Activated naive CD4-positive, alpha-beta T cell treated with anti-CD3 and anti-CD28 coated beads, Interleukin-2, amount 50 U/mL, for 72 hours (primary cell): ENCODE data around the gene BACH2. TPM values are rescaled to one million over a fixed set of nuclear protein-coding genes. Genes with fewer than 3 reads are reported as not detected.
"Not testable (repeated sequence)": the region's sequence is repeated elsewhere in the genome, so short reads cannot be mapped to it uniquely, and the experiment has no call there.

Source experiments
- ATAC-seq, 2 donors: fragments of 150-1000 bp; cut with Tn5 transposase; 2 replicates each; pipeline ENCODE4 v1.10.0; 2021; ENCODE audit warnings: mild to moderate bottlenecking in 2 of 2, moderate library complexity in 2 of 2
- DNase-seq, 2 donors: peaks; one replicate each; pipeline ENCODE4 v3.0.0; 2021 to 2022; ENCODE audit warnings: low spot score in 2 of 2
- H3K27ac Mint-ChIP-seq, 2 donors: one replicate each; pipeline ENCODE4 v1.8.0; 2022; ENCODE audit warnings: mild to moderate bottlenecking in 2 of 2, mixed read lengths in 2 of 2
- H3K36me3 Mint-ChIP-seq, 2 donors: one replicate each; pipeline ENCODE4 v1.8.0; 2022; ENCODE audit warnings: mixed read lengths in 2 of 2
- H3K9me3 Mint-ChIP-seq, 2 donors: one replicate each; pipeline ENCODE4 v1.8.0; 2022; ENCODE audit warnings: mixed read lengths in 2 of 2
- total RNA-seq, 2 donors: library from RNA; stranded (reverse); gene quantifications; one replicate each; pipeline ENCODE4 v1.2.3, GENCODE V29; 2022

Gene BACH2
- total RNA-seq, 2 donors from 2014 or later, result 48.7 to 90.8 TPM

DNA sequence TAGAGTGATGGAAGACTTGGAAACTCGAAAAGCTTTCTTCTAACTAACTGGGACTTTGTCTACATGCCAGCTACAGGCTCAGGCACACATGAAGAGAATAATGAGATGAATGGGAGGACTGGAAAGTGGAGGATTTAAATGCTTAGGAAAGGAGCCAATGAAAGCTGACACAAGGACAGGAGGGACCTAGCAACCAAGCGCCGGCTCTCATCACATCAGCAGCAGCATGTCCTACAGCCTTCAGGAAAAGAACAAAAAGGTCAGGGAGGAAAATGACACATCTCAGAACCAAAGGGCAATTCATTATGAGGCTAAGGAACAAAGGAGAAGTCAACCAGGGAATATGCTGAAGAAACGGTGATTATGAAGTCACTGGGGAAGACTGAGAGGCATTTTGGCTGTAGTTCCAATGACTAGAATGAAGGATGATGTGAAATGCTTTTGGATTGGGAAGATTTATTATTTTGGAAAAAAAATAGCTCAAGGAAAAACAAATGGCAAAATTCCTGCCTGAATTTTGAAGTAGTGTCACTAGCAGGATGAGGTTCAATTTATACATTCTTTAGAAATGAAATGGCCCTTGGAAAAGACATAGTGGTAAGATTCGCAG is 5.7 kb downstream of the BACH2 start:
- Mint-ChIP-seq H3K36me3 (peaks cover 33 to 43% of the 10 kb centered on the region in 2 donors), H3K9me3 (no peaks in the 10 kb centered on the region), H3K27ac (peak overlapping the region; percentile 23 to 94)
- peak in 1 of 2 donors; percentile 43 for ATAC-seq
- DNase-seq, result no peak

DNA sequence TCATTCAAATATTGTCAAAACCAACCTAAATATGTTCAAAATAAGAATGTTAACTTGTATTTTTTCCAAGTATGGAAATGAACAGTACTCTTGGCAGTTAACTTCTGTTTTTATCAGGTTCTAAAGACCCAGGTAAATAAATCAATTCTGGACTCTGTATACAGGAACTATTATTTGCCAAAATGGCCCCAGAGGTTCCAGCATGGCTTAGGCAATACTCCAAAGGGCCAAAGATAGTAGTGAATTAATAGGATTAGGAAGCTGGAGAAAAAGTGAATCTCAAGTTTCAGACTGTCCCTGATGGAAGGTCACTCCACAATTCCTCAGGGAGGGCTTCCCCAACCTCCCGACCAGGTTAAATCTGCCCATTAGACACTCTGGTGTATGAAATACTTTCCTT is 6.7 kb downstream of the BACH2 start:
- no peaks in the 10 kb centered on the region for H3K9me3 Mint-ChIP-seq
- DNase-seq (no peak), ATAC-seq (no peak)
- peaks cover 33 to 43% of the 10 kb centered on the region in 2 donors for H3K36me3 Mint-ChIP-seq
- peak overlapping the region in 1 of 2 donors; percentile 94 for H3K27ac Mint-ChIP-seq

DNA sequence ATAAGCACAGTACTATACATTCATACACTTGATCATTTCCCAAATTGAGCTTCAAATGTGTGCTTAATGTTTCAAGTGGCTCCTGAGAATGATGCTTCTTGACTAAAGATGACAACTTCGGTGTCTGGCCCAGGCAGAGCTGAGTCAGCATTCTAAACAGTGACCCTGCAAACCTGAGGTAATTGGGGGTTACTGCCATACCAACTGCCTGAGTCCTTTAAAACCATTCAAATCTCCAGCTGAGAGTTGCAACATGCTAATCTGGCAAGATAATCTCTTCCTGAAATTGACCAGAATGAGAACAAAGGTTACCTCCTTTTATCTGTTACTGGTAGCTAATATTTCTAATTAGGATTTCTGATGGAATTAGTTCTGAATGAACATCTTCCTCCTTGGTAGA is 8.2 kb downstream of the BACH2 start:
- ATAC-seq (no peak), DNase-seq (no peak)
- H3K36me3 Mint-ChIP-seq, result peaks cover 27 to 29% of the 10 kb centered on the region in 2 donors
- H3K27ac Mint-ChIP-seq, result peak overlapping the region in 1 of 2 donors; percentile 94
- no peaks in the 10 kb centered on the region for H3K9me3 Mint-ChIP-seq

DNA sequence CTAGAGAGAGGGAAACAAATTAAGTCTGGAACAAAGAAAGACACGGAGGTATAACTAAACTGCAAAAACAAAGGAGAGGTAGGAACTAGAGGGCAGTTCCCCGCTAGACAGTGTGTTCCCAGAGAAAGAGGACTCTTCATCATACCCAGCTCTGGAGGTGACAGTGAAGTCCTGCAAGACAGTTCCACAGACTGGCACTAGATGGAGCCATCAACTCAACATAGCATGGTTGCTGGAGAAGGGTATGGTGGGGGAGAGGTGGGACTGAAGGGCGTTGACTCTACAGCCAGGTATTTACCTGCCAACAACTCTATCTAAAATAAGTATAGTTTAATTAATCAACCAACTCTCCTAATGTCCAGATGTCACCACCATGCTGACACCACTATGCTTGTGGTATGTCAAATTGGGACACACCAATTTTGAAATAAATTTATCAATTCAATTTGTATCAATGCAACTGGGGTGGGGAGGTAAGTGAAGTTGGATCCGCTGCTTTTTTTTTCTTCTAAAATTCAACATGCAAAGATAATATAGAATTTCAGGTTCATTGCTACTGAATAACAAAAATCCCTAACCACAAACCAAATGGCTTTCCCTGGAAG is 9.7 kb downstream of the BACH2 start:
- DNase-seq (peak in 1 of 2 donors; percentile 75), ATAC-seq (peak; percentile 16 to 23)
- H3K27ac Mint-ChIP-seq, result peak overlapping the region; percentile 16 to 95
- H3K36me3 Mint-ChIP-seq, result peaks cover 20 to 38% of the 10 kb centered on the region in 2 donors
- peaks cover 0 to 4% of the 10 kb centered on the region in 2 donors for H3K9me3 Mint-ChIP-seq

DNA sequence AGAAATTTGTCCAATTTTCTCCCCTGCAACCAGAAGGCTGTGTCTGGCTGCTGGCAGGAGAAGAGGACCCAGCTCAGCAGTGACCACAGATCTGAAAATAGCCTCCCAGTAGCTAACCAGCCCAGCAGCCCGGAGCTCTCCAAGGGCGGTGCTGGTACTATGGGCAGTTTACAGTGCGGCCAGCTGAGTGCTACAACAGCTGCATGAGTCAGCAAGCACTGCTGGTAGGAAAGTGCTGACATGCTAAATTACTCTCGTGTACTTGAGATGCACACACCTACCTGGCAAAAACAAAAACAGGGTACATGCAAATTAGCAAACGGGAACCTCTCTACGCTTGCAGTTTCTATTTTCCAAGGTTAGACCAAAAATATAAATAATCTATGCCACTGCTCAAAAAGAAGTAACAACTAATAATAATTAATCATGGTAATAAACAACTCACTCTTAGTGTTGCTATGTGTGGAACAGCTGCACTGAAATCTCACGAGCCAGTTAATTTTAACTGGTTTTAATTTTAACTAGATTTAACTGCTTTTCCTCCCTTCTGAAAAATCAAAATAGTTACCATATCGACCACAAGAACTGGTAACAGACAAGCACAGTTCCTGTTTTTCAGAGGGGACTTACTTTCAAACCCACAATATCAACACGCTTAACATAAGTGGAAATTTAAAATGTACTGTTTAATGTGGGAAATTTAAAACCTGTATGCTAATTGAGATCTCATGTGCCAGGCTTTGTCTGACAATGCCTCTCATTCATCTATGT is 10.8 kb downstream of the BACH2 start:
- peak in 1 of 2 donors; percentile 65 for DNase-seq
- peak overlapping the region; percentile 95 to 96 for H3K27ac Mint-ChIP-seq
- H3K9me3 Mint-ChIP-seq, result peaks cover 0 to 5% of the 10 kb centered on the region in 2 donors
- peak; percentile 31 to 49 for ATAC-seq
- H3K36me3 Mint-ChIP-seq, result peaks cover 14 to 35% of the 10 kb centered on the region in 2 donors

DNA sequence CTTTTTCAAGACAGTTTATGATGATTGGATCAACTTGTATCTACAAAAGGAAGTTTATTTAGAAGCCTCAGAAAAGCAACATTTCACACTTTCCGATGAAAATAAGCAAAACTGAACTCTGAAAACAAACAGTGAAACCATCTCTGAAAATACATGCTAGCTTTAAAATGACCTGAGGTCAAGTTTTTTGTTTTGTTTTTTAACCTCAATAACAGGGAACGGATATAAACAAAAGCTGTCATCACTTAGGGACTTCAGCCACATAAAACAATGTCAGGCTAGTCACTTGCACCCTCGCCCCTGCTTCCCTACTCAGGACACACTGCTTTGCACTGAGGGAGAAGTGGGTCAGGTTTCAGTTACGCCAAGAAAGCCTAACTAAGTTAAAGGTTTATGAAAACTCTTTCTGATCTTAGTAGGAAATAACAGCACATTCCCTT is 11.6 kb downstream of the BACH2 start:
- Mint-ChIP-seq H3K36me3 (peaks cover 7 to 28% of the 10 kb centered on the region in 2 donors), H3K27ac (peak overlapping the region; percentile 95 to 96), H3K9me3 (peaks cover 0 to 5% of the 10 kb centered on the region in 2 donors)
- no peak for DNase-seq
- ATAC-seq, result peak; percentile 17 to 45

DNA sequence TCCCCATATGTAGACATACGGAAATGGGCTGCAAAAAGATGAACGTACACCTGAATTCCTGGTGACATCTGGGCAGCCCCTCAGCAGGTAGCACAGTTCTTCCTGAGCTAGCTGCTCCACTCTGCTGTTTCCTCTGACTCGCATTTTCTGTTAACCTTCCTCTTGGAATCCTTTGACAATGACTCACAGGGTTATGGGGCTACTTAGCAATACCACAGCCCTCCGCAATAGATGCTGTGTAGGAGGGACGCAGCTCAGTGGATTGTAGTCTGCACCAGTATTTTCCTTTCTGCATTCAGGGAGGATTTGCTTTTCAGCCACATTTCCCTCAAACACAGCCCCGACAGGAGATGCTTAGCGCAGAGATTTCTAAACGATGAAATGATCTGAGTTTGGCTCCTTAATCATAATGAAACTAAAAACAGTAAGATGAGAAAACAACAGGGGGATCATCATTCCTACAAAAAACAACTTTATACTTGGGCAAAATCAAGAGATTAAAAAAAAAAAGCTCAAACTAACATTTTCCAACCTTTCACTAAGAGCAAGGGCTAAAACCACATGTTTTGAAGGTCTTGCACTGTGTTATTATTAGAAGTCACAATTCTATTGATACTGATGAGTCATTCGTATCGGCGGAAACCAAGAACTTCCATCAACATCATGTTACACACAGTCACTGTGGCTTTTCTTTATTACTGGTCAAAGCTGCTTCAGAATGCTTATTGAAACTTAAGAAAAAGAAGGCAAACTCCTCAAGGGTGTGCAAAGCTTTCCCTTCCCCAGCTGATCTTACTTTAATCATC is 12.2 kb downstream of the BACH2 start:
- DNase-seq, result peak in 1 of 2 donors; percentile 70
- Mint-ChIP-seq H3K9me3 (peaks cover 0 to 5% of the 10 kb centered on the region in 2 donors), H3K36me3 (peaks cover 7 to 25% of the 10 kb centered on the region in 2 donors), H3K27ac (peak overlapping the region; percentile 95 to 96)
- ATAC-seq, result peak; percentile 76 to 77

DNA sequence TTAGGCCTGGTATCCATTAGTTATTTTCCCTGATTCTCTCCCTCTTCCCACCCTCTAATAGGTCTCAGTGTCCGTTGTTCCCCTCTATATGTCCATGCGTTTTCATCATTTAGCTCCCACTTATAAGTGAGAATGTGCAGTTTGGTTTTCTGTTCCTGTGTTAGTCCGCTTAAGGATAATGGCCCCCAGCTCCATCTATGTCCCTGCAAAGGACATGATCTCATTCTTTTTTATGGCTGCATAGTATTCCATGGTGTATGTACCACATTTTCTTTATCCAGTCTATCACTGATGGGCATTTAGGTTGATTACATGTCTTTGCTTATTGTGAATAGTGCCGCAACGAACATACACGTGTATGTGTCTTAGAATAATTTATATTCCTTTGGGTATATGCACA is 14.4 kb downstream of the BACH2 start:
- H3K36me3 Mint-ChIP-seq, result peaks cover 12 to 19% of the 10 kb centered on the region in 2 donors
- not testable (repeated sequence) for DNase-seq, ATAC-seq, H3K9me3 Mint-ChIP-seq
- peak overlapping the region; percentile 3 to 95 for H3K27ac Mint-ChIP-seq

DNA sequence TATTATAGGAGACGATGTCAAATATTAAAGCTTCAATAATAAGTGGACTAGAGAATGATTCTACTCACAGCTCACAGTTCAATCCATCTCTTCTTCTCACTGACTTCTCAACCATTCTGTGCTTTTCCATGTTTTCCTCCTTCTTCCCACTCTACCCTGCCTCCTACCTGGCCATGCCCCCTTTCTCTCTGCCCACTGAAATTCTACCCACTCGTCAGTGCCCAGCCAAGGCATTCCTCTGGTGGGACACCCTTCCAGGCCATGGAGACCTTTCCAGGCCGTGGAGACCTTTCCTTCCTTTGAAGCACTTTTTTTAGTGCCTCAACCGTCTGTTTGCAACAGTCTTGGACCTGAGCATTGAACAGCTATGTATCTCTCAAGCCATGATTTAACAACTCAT is 18.5 kb downstream of the BACH2 start:
- Mint-ChIP-seq H3K36me3 (peaks cover 11 to 28% of the 10 kb centered on the region in 2 donors), H3K27ac (peak overlapping the region; percentile 53 to 71), H3K9me3 (peaks cover 0 to 5% of the 10 kb centered on the region in 2 donors)
- DNase-seq, result no peak
- no peak for ATAC-seq

DNA sequence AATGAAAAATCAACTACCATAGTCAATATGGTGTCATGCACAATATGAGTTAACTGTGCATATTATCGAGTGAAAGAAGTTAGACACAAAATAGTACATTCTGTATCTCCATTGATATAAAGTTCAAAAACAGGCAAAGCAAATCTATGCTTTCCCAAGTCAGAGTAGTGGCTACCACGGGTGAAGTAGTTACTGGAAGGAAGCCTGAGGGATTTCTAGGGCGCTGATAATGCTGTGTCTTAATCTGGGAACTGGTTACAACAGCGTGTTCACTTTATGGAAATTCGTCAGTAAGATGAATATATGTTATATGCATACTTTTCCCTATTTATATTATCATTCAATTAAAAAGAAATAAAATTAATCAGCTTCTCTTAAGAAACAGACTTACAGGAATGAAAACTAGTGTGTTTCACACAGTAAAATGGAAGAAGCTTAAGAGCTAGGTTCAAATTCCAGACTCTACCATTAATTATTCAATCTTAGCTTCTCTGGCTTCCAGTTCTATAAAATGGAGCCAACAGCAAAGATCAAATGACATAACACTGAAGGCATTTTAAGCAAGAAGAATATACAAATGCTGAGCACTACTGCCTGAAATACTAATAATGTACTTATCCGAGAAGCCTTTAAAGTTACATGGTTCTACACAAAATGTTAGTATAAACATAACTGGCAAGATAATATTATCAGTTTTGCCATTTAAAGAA is 19.2 kb downstream of the BACH2 start:
- Mint-ChIP-seq H3K36me3 (peaks cover 5 to 32% of the 10 kb centered on the region in 2 donors), H3K27ac (peak overlapping the region; percentile 53 to 77), H3K9me3 (peaks cover 0 to 5% of the 10 kb centered on the region in 2 donors)
- ATAC-seq (no peak), DNase-seq (no peak)

DNA sequence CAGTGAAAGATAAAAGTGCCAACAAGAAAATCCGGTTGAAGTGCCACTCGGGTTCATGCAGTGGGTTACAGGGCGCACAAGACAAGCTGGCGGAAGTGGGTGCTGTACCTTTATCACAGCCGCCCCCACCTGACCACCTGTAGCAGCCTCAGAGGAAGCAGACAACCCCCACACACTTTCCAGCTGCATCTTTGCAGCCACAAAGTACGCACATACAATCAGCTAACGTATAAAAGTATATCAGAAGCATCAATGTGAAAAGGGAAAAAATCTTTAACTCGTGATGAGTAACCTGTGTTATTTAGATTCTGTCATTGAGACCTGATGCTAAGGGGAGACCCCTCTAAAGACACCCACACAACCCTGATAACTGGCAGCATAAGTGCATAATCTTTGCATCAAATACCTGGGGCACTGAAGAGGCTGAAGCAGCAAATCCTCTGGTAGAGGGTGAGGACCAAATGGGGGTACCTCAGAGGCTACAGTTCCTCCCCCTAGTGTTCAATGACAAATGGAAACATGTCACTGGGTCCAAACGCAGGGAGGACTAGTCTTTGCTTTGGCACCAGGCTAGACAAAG is 22.1 kb downstream of the BACH2 start:
- peak overlapping the region; percentile 90 to 93 for H3K27ac Mint-ChIP-seq

DNA sequence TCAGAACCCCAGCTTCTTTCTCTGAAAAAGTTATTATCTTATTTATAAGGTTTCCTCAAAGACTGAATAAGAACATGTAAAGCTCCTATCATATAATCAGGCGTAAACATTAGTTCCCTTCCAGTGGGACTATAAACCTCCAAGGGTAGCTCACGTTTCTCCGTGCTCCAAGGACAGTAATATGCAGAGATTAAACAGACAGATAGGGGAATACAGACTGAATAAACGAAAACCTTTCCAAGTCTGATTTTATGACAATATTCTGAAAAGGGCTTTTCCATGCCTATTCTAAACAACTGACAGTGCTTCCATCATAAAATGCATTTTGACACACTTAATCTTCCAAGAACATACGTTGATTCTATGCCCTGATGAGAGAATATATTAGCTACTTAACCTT is 22.8 kb downstream of the BACH2 start:
- peak overlapping the region; percentile 90 to 93 for H3K27ac Mint-ChIP-seq
- peaks cover 13 to 50% of the 10 kb centered on the region in 2 donors for H3K36me3 Mint-ChIP-seq
- no peaks in the 10 kb centered on the region for H3K9me3 Mint-ChIP-seq
- ATAC-seq (no peak), DNase-seq (no peak)

More for the DNA sequence above, 22.1 kb downstream of the BACH2 start:
- ATAC-seq, result peak; percentile 92 to 94
- H3K36me3 Mint-ChIP-seq, result peaks cover 13 to 45% of the 10 kb centered on the region in 2 donors
- H3K9me3 Mint-ChIP-seq, result no peaks in the 10 kb centered on the region
- peak; percentile 81 to 93 for DNase-seq

DNA sequence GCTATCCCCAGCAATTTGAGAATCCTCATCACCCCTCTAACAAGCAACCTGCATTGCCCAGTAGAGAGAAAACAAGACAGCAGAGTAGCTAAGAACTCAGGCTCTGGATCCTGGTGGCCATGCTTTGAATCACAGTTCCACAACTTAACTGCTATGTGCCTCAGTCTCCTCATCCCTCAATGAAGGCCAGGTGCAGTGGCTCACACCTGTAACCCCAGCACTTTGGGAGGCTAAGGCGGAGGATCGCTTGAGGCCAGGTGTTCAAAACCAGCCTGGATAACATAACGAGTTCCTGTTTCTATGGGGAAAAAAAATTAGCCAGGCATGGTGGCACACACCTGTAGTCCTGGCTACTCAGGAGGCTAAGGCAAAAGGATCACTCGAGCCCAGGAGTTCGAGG is 23.7 kb downstream of the BACH2 start:
- H3K9me3 Mint-ChIP-seq, result no peaks in the 10 kb centered on the region
- DNase-seq (no peak), ATAC-seq (no peak)
- peak overlapping the region; percentile 34 to 90 for H3K27ac Mint-ChIP-seq
- H3K36me3 Mint-ChIP-seq, result peaks cover 13 to 47% of the 10 kb centered on the region in 2 donors

DNA sequence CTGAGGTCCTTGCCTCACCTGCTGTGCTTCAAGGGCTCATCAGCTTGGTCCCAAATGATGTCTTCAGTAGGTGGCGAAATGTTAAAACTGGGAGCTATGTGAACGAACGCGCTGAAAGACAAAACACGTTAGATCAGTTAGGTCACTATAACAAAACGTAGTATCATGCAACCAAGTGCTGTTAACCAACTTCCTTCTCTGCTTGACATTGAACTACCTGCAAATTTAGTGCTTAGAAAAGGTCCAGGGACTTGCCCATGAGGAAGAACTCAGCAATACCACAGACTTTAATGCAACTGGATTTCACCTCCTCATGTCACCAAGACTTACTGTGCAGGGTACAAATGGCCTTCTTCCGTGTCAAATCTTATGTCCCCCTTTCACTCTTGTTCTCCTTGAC is 24.8 kb downstream of the BACH2 start:
- Mint-ChIP-seq H3K27ac (peak overlapping the region; percentile 34 to 90), H3K36me3 (peaks cover 13 to 45% of the 10 kb centered on the region in 2 donors), H3K9me3 (no peaks in the 10 kb centered on the region)
- DNase-seq, result no peak
- ATAC-seq, result peak; percentile 0 to 11

DNA sequence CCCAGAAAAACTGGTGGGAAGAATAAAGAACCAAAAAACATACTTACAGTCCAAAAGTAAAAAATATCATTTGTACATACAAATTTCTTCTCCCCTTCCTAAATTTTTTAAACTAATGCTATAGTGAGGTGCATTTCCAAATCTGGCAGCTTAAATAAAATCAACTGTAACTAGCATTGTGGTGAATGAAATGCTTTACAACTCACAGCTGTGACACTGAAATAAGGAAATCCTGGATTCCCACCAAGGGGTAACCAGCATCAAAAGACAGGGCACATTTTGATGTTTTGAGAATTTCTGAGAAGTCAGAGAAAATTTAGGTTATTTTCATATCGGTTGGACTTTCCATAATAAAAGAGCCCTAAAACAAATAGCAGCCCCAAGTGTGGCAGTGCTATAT is 27.3 kb downstream of the BACH2 start:
- no peaks in the 10 kb centered on the region for H3K9me3 Mint-ChIP-seq
- ATAC-seq, result no peak
- H3K36me3 Mint-ChIP-seq, result peaks cover 17 to 55% of the 10 kb centered on the region in 2 donors
- H3K27ac Mint-ChIP-seq, result peak overlapping the region in 1 of 2 donors; percentile 95
- no peak for DNase-seq
